T47D (cell line): Measurements from ENCODE around the gene ZNF787.
"Not testable (repeated sequence)": the region's sequence is repeated elsewhere in the genome, so short reads cannot be mapped to it uniquely, and the experiment has no call there.

ENCODE experiments used
- DNase-seq, 2 experiments: peaks; one replicate each; pipeline versions ENCODE4 v3.0.0 to v3.0.0-alpha.2; 2011 to 2012; ENCODE audit warnings: low read depth in 1 of 2, low spot score in 1 of 2
- JUND ChIP-seq: IDR thresholded peaks from 2 replicates; pipeline ENCODE4 v1.6.1; 2012; ENCODE audit warnings: low read depth
- in situ Hi-C: cut with HindIII; loops from 2 replicates; pipeline ENCODE4 v1.10.0; 2016; ENCODE audit warnings: low sequenced_read_pairs, low pct_unique_long_range_greater_than_20kb

Gene ZNF787

DNA sequence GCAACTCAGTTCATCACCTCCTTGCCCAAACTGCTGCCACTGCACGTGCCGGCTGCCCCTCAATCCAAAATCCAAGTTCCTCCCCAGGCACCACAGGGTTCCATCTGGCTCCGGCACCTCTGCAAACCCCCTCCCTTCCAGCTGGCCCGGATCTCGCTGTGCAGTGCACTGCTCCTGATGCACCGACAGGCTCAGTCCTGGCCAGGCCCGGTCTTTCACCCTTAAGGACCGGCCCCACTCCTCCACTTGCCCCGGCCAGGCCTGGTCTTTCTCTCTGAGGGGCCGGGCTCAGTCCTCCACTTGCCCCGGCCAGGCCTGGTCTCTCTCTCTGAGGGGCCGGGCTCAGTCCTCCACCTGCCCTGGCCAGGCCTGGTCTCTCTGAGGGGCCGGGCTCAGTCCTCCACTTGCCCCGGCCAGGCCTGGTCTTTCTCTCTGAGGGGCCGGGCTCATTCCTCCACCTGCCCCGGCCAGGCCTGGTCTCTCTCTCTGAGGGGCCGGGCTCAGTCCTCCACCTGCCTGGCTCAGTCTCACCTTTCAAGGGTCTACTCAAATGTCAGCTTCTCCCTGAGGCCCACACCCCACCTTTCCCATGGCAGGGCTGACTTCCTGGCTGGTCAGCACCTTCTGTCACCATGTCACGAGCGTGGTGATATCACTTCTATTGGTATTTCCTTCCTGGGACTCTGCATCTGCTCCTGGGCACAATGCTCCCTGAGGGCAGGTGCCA lies 6.9 kb downstream of the ZNF787 start:
- no peak for TF ChIP-seq JUND
- in situ Hi-C loops = no loop called here
- no peak for DNase-seq

DNA sequence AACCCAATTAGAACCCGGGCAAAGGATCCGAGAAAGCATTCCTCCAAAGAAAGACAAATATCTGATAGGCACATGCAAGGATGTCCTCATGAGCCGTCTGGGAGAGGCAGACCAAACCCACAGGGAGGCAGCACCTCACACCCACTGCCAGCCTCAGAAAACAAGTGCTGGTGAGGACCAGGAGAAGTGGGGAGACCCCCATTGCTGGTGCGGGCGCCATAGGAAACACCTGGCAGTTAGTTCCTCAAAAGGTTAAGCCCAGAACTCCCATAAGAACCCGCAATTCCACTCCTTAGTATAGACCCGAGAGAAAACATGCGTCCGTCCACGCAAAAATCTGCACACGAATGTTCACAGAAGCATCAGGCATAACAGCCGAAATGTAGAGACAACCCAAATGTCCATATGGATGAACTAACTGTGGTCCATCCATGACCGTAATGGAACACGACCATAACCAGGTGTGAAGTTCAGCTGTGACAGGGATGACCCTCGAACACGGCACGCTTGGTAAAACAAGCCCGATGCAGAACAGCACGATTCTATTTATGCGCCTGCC lies 7.9 kb downstream of the ZNF787 start:
- no peak for TF ChIP-seq JUND
- DNase-seq = no peak
- in situ Hi-C loops = no loop called here

DNA sequence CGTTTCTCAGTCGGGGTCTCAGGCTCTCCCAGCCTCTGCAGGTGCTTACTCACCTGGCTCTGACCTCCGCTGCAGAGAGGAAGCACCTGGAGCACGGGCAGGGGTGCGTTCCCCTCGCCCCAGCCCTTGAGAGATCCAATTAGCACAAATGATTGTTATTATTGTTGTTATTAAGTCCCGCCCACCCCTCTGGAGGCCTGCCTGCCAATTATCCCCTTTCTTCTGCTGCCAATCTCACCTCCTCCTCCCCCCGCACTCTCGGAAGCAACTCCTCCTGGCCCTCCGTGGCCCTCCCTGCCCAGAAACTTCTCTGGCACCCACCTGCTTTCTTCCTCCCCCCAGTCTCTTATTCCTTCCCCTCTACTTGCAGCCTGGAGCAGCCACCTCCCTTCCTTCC lies 8.8 kb downstream of the ZNF787 start:
- in situ Hi-C loops = no loop called here
- no peak for TF ChIP-seq JUND
- no peak for DNase-seq

GRCh38 chr19:56111601-56112312 lies 9.3 kb downstream of the ZNF787 start:
- DNase-seq = peak in 1 of 2 experiments; percentile 42
- in situ Hi-C loops = no loop called here
- no peak for TF ChIP-seq JUND

GRCh38 chr19:56110515-56111448 lies 10.3 kb downstream of the ZNF787 start:
- in situ Hi-C loops = no loop called here
- TF ChIP-seq JUND = no peak
- no peak for DNase-seq

DNA sequence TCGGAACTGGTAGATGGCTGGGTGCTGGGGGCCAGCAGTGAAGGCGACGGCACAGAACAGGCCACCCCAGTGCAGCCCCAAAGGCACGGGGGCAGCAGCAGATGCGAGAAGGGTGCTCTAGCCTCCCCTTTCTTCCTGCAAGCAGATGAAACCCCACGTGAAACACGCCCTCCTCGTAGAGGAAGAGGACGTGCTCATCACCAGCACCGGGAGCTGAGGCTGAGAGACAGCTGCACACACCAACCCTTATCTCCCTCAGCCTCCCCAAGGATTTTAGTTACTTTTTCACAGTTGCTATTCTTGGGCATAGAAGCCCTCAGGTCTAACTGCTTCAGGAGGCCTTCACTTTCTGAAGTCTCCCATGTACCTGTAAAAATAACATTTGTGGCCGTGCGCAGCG lies 11.9 kb downstream of the ZNF787 start:
- no peak for DNase-seq
- in situ Hi-C loops = no loop called here
- TF ChIP-seq JUND = no peak

GRCh38 chr19:56108447-56109195 lies 12.5 kb downstream of the ZNF787 start:
- DNase-seq = no peak
- TF ChIP-seq JUND = no peak
- in situ Hi-C loops = no loop called here

- no peak for TF ChIP-seq JUND
- in situ Hi-C loops = no loop called here
- DNase-seq = no peak
Observed at GRCh38 chr19:56107626-56108351, 13.3 kb downstream of the ZNF787 start.

DNA sequence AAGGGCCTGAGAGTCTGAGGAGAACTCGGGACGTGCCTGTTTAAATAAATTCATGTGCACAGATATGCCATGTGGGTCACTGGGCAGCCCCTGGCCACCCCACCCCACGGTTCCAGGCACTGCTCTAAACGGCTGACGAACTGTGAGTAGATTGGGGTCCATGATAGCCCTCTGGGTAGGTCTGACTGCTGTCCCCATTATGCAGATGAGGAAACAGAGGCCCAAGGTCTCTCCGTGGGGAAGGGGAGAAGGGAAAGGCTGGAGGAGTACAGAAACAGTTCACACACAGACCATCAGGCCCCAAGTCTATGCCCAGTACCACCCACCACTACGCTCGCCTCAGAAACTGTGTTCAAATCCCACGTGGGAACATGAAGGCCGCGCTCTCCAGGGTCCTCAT lies 14.1 kb downstream of the ZNF787 start:
- in situ Hi-C loops = no loop called here

DNA sequence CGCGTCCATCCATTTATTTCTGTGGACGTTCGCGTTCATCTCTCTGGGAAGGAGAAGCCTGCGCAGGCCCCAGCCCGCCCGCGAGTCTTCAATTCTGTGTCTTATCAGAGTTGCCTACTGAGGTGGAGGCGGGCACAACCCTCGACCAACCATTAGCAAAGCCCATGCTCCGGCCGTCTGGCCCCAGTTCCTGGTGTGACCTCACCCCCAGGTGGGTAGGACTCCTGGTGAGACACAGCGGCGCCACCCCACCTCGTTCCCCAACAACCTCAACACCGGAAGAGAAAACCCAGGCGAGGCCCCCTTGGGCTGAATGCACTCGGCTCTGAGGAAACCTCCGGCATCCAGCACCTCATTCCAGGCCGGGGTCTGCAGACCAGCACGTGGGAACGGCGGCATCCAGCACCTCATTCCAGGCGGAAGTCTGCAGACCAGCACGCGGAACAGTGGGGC lies 14.7 kb downstream of the ZNF787 start:
- TF ChIP-seq JUND = no peak
- in situ Hi-C loops = no loop called here

More for the DNA sequence above, 14.1 kb downstream of the ZNF787 start:
- no peak for DNase-seq
- no peak for TF ChIP-seq JUND

GRCh38 chr19:56105831-56106396 lies 15.2 kb downstream of the ZNF787 start:
- in situ Hi-C loops, DNase-seq: not testable (repeated sequence)

More for the DNA sequence above, 14.7 kb downstream of the ZNF787 start:
- DNase-seq = no peak
